Kidney epithelial cell (primary cell): ENCODE data around the gene SCLY. TPM values are rescaled to one million over a fixed set of nuclear protein-coding genes. Genes with fewer than 3 reads are reported as not detected.

Experiments
- DNase-seq: peaks from one replicate; pipeline ENCODE4 v3.0.0-alpha.2; 2010; ENCODE audit warnings: low read depth
- H3K27me3 ChIP-seq: 2 replicates; pipeline ENCODE4 v1.6.0; 2011; ENCODE audit warnings: low read length; ENCODE audit not compliant: control insufficient read depth, insufficient read depth
- H3K36me3 ChIP-seq: 2 replicates; pipeline ENCODE4 v1.5.1; 2011; ENCODE audit warnings: low read length; ENCODE audit not compliant: control insufficient read depth, insufficient read depth
- H3K4me3 ChIP-seq: 2 replicates; pipeline ENCODE4 v1.5.1; 2011; ENCODE audit warnings: low read depth, mild to moderate bottlenecking, control low read depth, low read length
- total RNA-seq: library from RNA; depleted of rRNA; stranded (reverse); fragments of >200 nt; gene quantifications from 2 replicates; pipeline ENCODE4 v1.2.3, GENCODE V29; 2015
- TF ChIP-seq, protein P1 (sequence below): IDR thresholded peaks from 2 replicates; pipeline ENCODE4 v1.5.1; 2011; ENCODE audit warnings: mild to moderate bottlenecking, moderate library complexity, low read length, control low read depth, inconsistent platforms; ENCODE audit not compliant: insufficient read depth, poor library complexity, severe bottlenecking

The SCLY gene
- total RNA-seq, 1 donor from 2014 or later: 32.1 TPM

- TF ChIP-seq, protein P1, sequence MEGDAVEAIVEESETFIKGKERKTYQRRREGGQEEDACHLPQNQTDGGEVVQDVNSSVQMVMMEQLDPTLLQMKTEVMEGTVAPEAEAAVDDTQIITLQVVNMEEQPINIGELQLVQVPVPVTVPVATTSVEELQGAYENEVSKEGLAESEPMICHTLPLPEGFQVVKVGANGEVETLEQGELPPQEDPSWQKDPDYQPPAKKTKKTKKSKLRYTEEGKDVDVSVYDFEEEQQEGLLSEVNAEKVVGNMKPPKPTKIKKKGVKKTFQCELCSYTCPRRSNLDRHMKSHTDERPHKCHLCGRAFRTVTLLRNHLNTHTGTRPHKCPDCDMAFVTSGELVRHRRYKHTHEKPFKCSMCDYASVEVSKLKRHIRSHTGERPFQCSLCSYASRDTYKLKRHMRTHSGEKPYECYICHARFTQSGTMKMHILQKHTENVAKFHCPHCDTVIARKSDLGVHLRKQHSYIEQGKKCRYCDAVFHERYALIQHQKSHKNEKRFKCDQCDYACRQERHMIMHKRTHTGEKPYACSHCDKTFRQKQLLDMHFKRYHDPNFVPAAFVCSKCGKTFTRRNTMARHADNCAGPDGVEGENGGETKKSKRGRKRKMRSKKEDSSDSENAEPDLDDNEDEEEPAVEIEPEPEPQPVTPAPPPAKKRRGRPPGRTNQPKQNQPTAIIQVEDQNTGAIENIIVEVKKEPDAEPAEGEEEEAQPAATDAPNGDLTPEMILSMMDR: no peak
- H3K36me3 ChIP-seq: no peaks in the 10 kb centered on the region
- H3K27me3 ChIP-seq: peaks cover 24% of the 10 kb centered on the region
- DNase-seq: no peak
- H3K4me3 ChIP-seq: no peak overlapping the region
Observed at GRCh38 chr2:238123218-238123971, 62.6 kb downstream of the SCLY start.

DNA sequence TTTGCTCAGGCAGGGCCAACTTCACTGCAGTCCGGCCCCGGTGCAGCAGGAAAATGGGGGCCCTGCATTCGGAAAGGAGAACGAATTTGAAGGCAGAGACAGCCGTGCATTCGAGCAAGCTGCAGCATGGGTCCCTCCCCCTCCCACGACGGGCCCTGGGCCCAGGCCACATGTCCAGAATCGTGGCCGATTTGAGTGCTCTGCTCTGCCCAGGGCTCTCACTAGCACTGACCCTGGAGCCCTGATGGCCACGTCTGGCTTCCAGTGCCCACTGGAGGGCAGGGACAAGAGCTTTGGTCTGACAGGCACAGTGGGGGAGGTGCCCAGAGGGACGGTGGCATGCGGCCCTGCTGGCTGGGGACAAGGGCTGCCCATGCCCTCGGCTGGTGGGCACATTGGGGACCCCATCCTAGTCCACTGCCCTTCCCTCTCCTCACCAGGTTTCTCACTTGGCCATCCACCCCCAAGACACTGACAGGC lies 63.2 kb downstream of the SCLY start:
- no peaks in the 10 kb centered on the region for H3K36me3 ChIP-seq
- peaks cover 24% of the 10 kb centered on the region for H3K27me3 ChIP-seq
- DNase-seq: no peak
- no peak overlapping the region for H3K4me3 ChIP-seq
- TF ChIP-seq, protein P1: no peak

DNA sequence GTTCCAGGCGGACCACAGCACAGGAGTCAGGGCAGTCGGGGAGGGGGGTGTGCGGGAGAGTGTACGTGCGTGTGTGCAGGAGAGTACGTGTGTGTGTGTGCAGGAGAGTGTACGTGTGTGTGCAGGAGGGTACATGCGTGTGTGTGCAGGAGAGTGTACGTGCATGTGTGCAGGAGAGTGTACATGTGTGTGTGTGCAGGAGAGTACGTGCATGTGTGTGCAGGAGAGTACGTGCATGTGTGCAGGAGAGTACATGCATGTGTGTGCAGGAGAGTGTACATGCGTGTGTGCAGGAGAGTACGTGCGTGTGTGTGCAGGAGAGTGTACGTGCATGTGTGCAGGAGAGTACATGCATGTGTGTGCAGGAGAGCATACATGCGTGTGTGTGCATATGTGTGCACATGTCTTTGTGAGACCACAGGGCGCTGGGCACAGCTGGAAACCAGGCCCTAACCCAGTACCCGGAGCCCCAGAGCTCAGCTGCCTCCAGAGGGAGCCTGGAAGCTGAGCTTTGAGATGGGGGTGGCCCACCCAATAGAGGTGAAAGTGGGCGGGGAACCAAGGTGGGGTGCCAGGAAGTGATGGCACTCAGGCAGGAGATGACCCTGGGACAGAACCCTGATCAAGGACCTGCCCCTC lies 63.8 kb downstream of the SCLY start:
- no peak for DNase-seq
- Histone ChIP-seq H3K27me3 (peaks cover 20% of the 10 kb centered on the region), H3K4me3 (no peak overlapping the region), H3K36me3 (no peaks in the 10 kb centered on the region)
- TF ChIP-seq, protein P1: no peak

DNA sequence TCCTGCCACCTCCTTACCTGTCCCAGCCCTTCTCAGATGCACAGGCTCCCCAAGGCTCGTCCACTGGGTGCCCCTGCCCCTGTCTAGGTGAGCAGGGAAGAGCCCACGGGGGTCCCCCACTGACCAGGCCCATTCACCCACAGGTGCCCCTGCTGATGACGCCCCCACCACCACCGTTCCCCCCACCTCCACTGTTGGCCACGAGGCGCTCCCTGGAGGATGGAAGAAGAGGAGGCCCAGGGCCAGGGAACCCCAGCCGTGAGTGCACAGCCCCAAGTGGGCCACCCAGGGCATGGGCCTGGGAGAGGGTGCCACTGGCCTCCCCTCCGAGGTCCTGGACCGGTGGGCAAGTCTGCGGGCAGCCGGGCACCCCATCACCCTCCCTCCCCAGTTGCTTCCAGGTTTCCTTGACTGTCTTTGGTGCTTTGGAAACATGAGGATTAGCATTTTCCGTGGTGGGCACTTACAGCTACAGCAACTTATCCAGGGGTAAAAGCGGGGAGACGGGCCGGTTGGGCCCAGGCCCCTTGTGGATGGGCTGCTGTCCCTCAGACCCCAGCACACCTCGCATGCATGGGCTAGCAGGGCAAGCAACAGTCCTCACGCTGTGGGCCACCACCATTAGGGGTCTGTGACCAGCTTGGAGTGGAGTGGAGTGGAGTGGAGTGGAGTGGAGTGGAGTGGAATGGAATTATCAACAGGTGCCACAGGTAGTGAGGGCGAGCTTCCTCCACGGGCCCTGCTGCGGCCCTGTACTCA lies 64.5 kb downstream of the SCLY start:
- Histone ChIP-seq H3K4me3 (no peak overlapping the region), H3K27me3 (peaks cover 13% of the 10 kb centered on the region), H3K36me3 (no peaks in the 10 kb centered on the region)
- TF ChIP-seq, protein P1: no peak
- no peak for DNase-seq

DNA sequence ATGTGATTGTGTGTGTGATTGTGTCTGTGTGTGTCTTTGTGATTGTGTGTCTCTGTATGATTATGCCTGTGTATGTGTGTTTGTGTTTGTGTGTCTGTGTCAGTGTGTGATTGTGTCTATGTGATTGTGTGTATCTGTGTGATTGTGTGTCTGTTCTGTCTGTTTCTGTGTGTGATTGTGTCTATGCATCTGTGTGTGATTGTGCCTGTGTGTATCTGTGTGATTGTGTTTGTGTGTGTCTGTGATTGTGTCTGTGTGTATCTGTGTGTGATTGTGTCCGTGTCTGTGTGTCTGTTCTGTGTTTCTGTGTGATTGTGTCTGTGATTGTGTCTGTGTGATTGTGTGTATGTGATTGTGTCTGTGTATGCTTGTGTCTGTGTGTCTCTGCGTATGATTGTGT lies 65.5 kb downstream of the SCLY start:
- Histone ChIP-seq H3K27me3 (peaks cover 4% of the 10 kb centered on the region), H3K36me3 (no peaks in the 10 kb centered on the region), H3K4me3 (no peak overlapping the region)
- no peak for DNase-seq
- TF ChIP-seq, protein P1: no peak
